Measurements from ENCODE around the gene RNLS. TPM values are rescaled to one million over a fixed set of nuclear protein-coding genes. Genes with fewer than 3 reads are reported as not detected.

RNLS gene
- total RNA-seq, 2 experiments from 2014 or later = not detected

DNA sequence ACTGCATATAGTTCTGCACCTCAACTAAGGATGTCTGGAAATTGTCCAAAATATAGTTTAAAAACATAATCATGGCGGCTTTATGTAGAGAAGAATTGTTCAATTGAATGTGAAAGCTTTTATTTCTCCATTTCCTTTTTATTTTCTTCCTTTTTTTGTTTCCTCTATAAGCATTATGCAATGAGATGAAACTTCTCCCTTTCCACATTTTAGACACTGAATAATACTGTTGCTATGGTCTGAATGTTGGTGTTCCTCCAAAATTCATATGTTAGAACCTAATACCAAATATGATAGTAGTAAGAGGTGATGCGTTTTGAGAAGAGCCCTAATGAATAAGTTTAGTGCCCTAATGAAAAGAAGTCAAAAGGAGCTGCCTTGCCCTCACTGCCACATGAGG, 175.0 kb downstream of the RNLS start:
- ChIA-PET POLR2A (interaction anchor here (1.1 to 1.3 kb wide), 2 partner anchors 22 to 490 kb away, joined by 3 read pairs; no protein-coding TSS in a partner anchor), CTCF (ENCODE audit: unreplicated experiment) (no interaction called here)
- peaks cover 11% of the 10 kb centered on the region for H3K4me1 ChIP-seq (ENCODE audit: insufficient read depth, low read length, poor library complexity, severe bottlenecking)
- intact Hi-C loops (cut with micrococcal nuclease; ENCODE audit: unreplicated experiment) = no loop called here
- no peak for DNase-seq (ENCODE audit: low spot score)
- no peak overlapping the region for H3K4me2 ChIP-seq (ENCODE audit: low read length)
- H2AFZ ChIP-seq (ENCODE audit: low read length) = no peak overlapping the region
- BruUV-seq (replicated peaks) = no TSS peak
- no peak overlapping the region for H3K4me3 ChIP-seq (ENCODE audit: low read depth, low read length, poor library complexity, severe bottlenecking)
- H3K9me2 ChIP-seq (ENCODE audit: insufficient read depth, low read length) = no peaks in the 10 kb centered on the region
- H4K20me1 ChIP-seq (ENCODE audit: insufficient read depth, low read length) = no peaks in the 10 kb centered on the region
- H3K36me3 ChIP-seq (ENCODE audit: insufficient read depth, low read length) = no peaks in the 10 kb centered on the region
- H3K9me3 ChIP-seq (ENCODE audit: low read length) = no peaks in the 10 kb centered on the region
- H3K27ac ChIP-seq (ENCODE audit: low read depth, low read length, poor library complexity, severe bottlenecking) = no peak overlapping the region
- H3K79me2 ChIP-seq (ENCODE audit: insufficient read depth, low read depth, low read length) = no peaks in the 10 kb centered on the region
- TF ChIP-seq CTCF (conservative IDR thresholded peaks at IDR 0.05; ENCODE audit: low read length) (no peak), EZH2phosphoT487 (IDR thresholded peaks at IDR 0.05; ENCODE audit: borderline replicate concordance, low read depth, low read length) (no peak)

DNA sequence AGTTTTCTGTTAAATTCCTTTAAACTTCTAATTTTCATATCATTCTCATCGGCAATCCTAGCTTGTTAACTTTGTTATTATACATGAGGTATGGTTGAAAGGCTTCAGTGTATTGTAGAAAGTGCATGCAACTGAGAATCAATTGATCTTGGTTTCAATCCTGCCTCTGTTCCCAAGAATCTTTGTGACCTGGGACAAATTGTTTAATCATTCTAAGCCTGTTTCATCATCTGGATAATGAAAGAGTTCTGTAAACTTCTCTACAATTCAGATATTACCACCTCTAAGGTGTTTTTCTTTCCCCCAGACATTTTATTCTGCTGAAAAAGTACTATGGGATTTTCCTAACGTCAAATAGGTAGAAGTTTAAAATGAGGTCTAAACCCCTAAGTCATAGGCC, 179.0 kb downstream of the RNLS start:
- no peaks in the 10 kb centered on the region for H3K9me2 ChIP-seq (ENCODE audit: insufficient read depth, low read length)
- no peak overlapping the region for H3K27ac ChIP-seq (ENCODE audit: low read depth, low read length, poor library complexity, severe bottlenecking)
- no peaks in the 10 kb centered on the region; the same call in 1 of the 2 replicates for H3K36me3 ChIP-seq (ENCODE audit: insufficient read depth, low read length)
- no peaks in the 10 kb centered on the region for H3K79me2 ChIP-seq (ENCODE audit: insufficient read depth, low read depth, low read length)
- no peaks in the 10 kb centered on the region for H3K4me1 ChIP-seq (ENCODE audit: insufficient read depth, low read length, poor library complexity, severe bottlenecking)
- TF ChIP-seq CTCF (conservative IDR thresholded peaks at IDR 0.05; ENCODE audit: low read length) = no peak
- TF ChIP-seq EZH2phosphoT487 (IDR thresholded peaks at IDR 0.05; ENCODE audit: borderline replicate concordance, low read depth, low read length) = no peak
- BruUV-seq (replicated peaks) = no TSS peak
- ChIA-PET POLR2A (interaction anchor here (0.8 to 1.9 kb wide), 9 partner anchors 10 to 153 kb away, joined by 3 to 11 read pairs (median 3); no protein-coding TSS in a partner anchor), CTCF (ENCODE audit: unreplicated experiment) (no interaction called here)
- no peaks in the 10 kb centered on the region for H4K20me1 ChIP-seq (ENCODE audit: insufficient read depth, low read length)
- intact Hi-C loops (cut with micrococcal nuclease; ENCODE audit: unreplicated experiment) = no loop called here
- H2AFZ ChIP-seq (ENCODE audit: low read length) = no peak overlapping the region
- DNase-seq (ENCODE audit: low spot score) = no peak
- no peak overlapping the region for H3K4me2 ChIP-seq (ENCODE audit: low read length)
- H3K4me3 ChIP-seq (ENCODE audit: low read depth, low read length, poor library complexity, severe bottlenecking) = no peak overlapping the region
- H3K9me3 ChIP-seq (ENCODE audit: low read length) = peaks cover 14% of the 10 kb centered on the region

GRCh38 chr10:88401671-88402347, 181.3 kb downstream of the RNLS start:
- no peaks in the 10 kb centered on the region for H3K4me1 ChIP-seq (ENCODE audit: insufficient read depth, low read length, poor library complexity, severe bottlenecking)
- H3K79me2 ChIP-seq (ENCODE audit: insufficient read depth, low read depth, low read length) = no peaks in the 10 kb centered on the region
- H3K9me2 ChIP-seq (ENCODE audit: insufficient read depth, low read length) = no peaks in the 10 kb centered on the region
- H3K4me3 ChIP-seq (ENCODE audit: low read depth, low read length, poor library complexity, severe bottlenecking) = no peak overlapping the region
- no TSS peak for BruUV-seq (replicated peaks)
- no peaks in the 10 kb centered on the region for H4K20me1 ChIP-seq (ENCODE audit: insufficient read depth, low read length)
- no peaks in the 10 kb centered on the region; the same call in 1 of the 2 replicates for H3K36me3 ChIP-seq (ENCODE audit: insufficient read depth, low read length)
- peak overlapping the region; percentile 23; the same call in 1 of the 2 replicates for H2AFZ ChIP-seq (ENCODE audit: low read length)
- H3K9me3 ChIP-seq (ENCODE audit: low read length) = peaks cover 37% of the 10 kb centered on the region
- TF ChIP-seq CTCF (conservative IDR thresholded peaks at IDR 0.05; ENCODE audit: low read length) (peak; percentile 73), EZH2phosphoT487 (IDR thresholded peaks at IDR 0.05; ENCODE audit: borderline replicate concordance, low read depth, low read length) (no peak)
- no peak overlapping the region for H3K27ac ChIP-seq (ENCODE audit: low read depth, low read length, poor library complexity, severe bottlenecking)
- POLR2A ChIA-PET = interaction anchor here (0.6 to 1.0 kb wide), 5 partner anchors 10 to 424 kb away, joined by 3 to 6 read pairs (median 3); no protein-coding TSS in a partner anchor
- CTCF ChIA-PET (ENCODE audit: unreplicated experiment) = interaction anchor here (1.3 kb wide), 1 partner anchor 9 kb away, joined by 3 read pairs; no protein-coding TSS in a partner anchor
- DNase-seq (ENCODE audit: low spot score) = no peak
- no peak overlapping the region for H3K4me2 ChIP-seq (ENCODE audit: low read length)
- intact Hi-C loops (cut with micrococcal nuclease; ENCODE audit: unreplicated experiment) = loop anchor here (2.0 kb wide), 1 partner anchor 151 kb away; no protein-coding TSS in a partner anchor

All from OCI-LY7 (cell line).